Central memory CD8-positive, alpha-beta T cell (primary cell): ENCODE data around the gene SIN3A.
A peak's percentile ranks its signal among the peaks of the same experiment; 100 is the strongest.
"Not testable (repeated sequence)": the region's sequence is repeated elsewhere in the genome, so short reads cannot be mapped to it uniquely, and the experiment has no call there.

Experiments used
- ATAC-seq: fragments of 150-1000 bp; cut with Tn5 transposase; replicated peaks from 2 replicates; pipeline ENCODE4 v1.10.0; 2022; ENCODE audit warnings: mild to moderate bottlenecking, moderate FRiP score, moderate number of reproducible peaks; ENCODE audit not compliant: poor library complexity, severe bottlenecking; ENCODE audit errors: extremely low read depth
- DNase-seq, 2 donors: peaks; one replicate each; pipeline ENCODE4 v3.0.0; 2021; ENCODE audit warnings: low spot score in 2 of 2
- H3K27ac Mint-ChIP-seq: one replicate; pipeline ENCODE4 v1.8.0; 2022; ENCODE audit warnings: low read depth, mild to moderate bottlenecking, moderate library complexity, mixed read lengths
- H3K27me3 Mint-ChIP-seq: one replicate; pipeline ENCODE4 v1.8.0; 2022; ENCODE audit warnings: mixed read lengths
- H3K36me3 Mint-ChIP-seq: one replicate; pipeline ENCODE4 v1.8.0; 2022; ENCODE audit warnings: mild to moderate bottlenecking, moderate library complexity, mixed read lengths; ENCODE audit not compliant: insufficient read depth
- H3K4me1 Mint-ChIP-seq: one replicate; pipeline ENCODE4 v1.8.0; 2022; ENCODE audit warnings: mixed read lengths
- H3K4me3 Mint-ChIP-seq: one replicate; pipeline ENCODE4 v1.8.0; 2022; ENCODE audit warnings: mild to moderate bottlenecking, moderate library complexity, mixed read lengths
- H3K9me3 Mint-ChIP-seq: one replicate; pipeline ENCODE4 v1.8.0; 2022; ENCODE audit warnings: mixed read lengths

The SIN3A gene

GRCh38 chr15:75445324-75445723 is 6.2 kb downstream of the SIN3A start:
- DNase-seq, H3K4me3 Mint-ChIP-seq, ATAC-seq, H3K27me3 Mint-ChIP-seq, H3K9me3 Mint-ChIP-seq: not testable (repeated sequence)
- Mint-ChIP-seq H3K36me3 (peaks cover 23% of the 10 kb centered on the region), H3K4me1 (peaks cover 49% of the 10 kb centered on the region), H3K27ac (peak overlapping the region; percentile 14)

DNA sequence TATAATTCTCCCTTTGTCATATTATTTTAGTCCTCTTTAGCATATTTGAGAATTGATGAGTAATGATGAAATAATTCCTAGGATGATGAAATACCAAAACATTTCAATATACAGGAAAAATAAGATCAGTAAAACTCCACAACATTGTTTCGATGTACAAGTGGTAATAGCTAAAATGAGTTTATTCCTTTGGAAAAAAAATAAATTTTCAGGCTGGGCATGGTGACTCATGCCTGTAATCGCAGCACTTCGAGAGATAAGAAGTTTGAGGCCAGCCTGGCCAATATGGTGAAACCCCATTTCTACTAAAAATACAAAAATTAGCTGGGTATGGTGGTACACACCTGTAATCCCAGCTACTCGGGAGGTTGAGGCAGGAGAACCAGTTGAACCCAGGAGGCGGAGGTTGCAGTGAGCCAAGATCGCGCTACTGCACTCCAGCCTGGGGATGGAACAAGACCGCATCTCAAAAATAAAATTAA is 7.5 kb downstream of the SIN3A start:
- not testable (repeated sequence) for H3K9me3 Mint-ChIP-seq, H3K27ac Mint-ChIP-seq, H3K27me3 Mint-ChIP-seq, H3K4me3 Mint-ChIP-seq, ATAC-seq, DNase-seq
- H3K4me1 Mint-ChIP-seq, result peaks cover 43% of the 10 kb centered on the region
- peaks cover 22% of the 10 kb centered on the region for H3K36me3 Mint-ChIP-seq

DNA sequence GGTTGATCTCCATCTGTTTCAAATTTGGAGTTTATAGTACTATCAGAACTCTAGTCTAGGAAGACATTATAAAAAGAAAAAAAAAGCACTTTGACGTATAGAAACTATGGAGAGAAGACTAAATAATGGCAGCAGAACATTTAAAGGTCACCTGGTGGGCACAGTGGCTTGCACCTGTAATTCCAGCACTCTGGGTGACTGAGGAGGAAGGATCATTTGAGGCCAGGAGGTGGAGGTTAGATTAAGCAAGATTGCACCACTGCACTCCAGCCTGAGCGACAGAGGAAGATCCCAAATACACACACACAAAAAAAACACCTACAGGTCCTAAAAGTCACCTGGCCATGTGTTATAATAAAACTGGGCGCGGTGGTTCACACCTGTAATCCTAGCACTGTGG is 13.8 kb downstream of the SIN3A start:
- Mint-ChIP-seq H3K27ac (peak overlapping the region; percentile 54), H3K27me3 (no peaks in the 10 kb centered on the region), H3K4me3 (no peak overlapping the region), H3K36me3 (peaks cover 35% of the 10 kb centered on the region), H3K4me1 (peaks cover 52% of the 10 kb centered on the region), H3K9me3 (no peaks in the 10 kb centered on the region)
- DNase-seq (no peak), ATAC-seq (no peak)

DNA sequence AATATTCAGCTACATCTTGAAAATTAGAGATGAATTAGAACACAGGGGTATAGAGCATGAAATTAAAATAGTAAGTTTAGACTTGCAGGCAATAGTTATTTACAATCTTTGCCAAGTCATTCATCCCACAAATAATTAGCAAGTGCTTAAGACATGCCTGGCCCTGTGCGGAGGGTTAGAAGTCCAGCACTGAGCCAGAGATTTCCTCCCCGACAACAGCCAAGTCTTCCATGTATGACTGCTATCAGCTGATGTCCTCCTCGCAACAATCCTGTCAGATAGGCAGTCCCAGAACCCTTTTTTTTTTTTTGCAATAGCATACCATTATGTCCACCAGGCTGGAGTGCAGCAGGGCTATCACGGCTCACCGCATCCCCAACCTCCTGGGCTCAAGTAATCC is 14.6 kb downstream of the SIN3A start:
- no peak for DNase-seq
- Mint-ChIP-seq H3K27ac (peak overlapping the region; percentile 42), H3K36me3 (peaks cover 33% of the 10 kb centered on the region), H3K4me3 (no peak overlapping the region), H3K9me3 (no peaks in the 10 kb centered on the region), H3K27me3 (no peaks in the 10 kb centered on the region), H3K4me1 (peaks cover 52% of the 10 kb centered on the region)
- ATAC-seq, result no peak

GRCh38 chr15:75431682-75432081 is 19.8 kb downstream of the SIN3A start:
- ATAC-seq (no peak), DNase-seq (no peak)
- Mint-ChIP-seq H3K9me3 (no peaks in the 10 kb centered on the region), H3K36me3 (peaks cover 46% of the 10 kb centered on the region), H3K4me3 (no peak overlapping the region), H3K27ac (peak overlapping the region; percentile 73), H3K27me3 (no peaks in the 10 kb centered on the region), H3K4me1 (peaks cover 36% of the 10 kb centered on the region)

DNA sequence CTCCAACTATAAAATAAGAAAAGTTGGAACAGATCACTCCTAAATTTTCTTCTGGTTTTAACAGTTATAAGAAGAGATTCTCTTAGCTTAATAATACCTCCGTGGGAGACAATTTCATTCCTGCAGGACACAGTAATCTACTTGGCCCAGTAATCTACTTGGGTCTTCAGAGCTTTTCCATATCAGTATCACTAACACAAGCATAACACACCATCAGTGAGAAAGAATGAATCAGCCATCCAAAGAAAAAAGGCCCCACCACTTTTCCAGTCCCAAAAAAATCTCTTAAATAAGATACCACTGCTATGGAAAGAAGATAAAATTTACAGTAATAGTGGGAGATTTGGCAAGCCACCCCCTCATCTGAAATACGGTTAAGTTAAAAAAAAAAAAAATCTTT is 20.2 kb downstream of the SIN3A start:
- ATAC-seq (no peak), DNase-seq (no peak)
- no peak overlapping the region for H3K4me3 Mint-ChIP-seq
- peak overlapping the region; percentile 73 for H3K27ac Mint-ChIP-seq
- H3K9me3 Mint-ChIP-seq, result no peaks in the 10 kb centered on the region
- peaks cover 46% of the 10 kb centered on the region for H3K36me3 Mint-ChIP-seq
- H3K27me3 Mint-ChIP-seq, result no peaks in the 10 kb centered on the region
- H3K4me1 Mint-ChIP-seq, result peaks cover 32% of the 10 kb centered on the region

DNA sequence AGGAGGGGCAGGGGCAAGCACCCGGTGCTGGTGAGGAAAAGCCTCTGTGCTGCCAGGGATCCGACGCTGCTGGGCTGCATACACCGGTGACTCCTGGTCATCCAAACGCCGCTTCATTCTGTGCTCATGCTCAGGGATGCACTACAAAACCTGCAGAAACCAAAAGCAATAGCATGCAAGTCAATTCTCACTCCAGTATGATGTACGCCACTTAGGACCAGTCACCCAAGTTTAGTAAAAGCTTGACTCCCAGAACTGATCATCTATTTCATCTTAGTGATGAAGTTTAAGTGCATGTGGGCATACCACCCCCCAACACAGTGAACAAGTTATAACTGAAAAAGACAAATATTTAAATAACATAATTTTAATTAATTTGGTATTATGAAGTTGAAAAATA is 21.2 kb downstream of the SIN3A start:
- ATAC-seq (no peak), DNase-seq (no peak)
- Mint-ChIP-seq H3K9me3 (no peaks in the 10 kb centered on the region), H3K27ac (no peak overlapping the region), H3K36me3 (peaks cover 44% of the 10 kb centered on the region), H3K27me3 (no peaks in the 10 kb centered on the region), H3K4me1 (peaks cover 29% of the 10 kb centered on the region), H3K4me3 (no peak overlapping the region)

DNA sequence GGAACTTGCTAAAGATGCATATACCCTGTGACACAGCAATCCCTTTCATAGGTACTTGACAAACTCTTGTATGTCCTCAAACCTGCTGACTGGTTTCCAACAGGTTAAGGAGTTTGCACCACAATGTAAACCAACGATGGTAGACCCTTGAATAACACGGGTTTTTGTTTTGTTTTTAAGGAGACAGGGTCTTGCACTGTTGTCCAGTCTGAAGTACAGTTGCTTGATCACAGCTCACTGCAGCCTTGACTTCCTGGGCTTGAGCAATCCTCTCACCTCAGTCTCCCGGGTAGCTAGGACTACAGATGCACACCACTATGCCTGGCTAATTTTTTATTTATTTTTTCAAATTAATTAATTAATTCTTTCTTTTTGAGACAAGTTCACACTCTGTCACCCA is 23.3 kb downstream of the SIN3A start:
- H3K36me3 Mint-ChIP-seq, result peaks cover 49% of the 10 kb centered on the region
- ATAC-seq (no peak), DNase-seq (no peak)
- H3K4me1 Mint-ChIP-seq, result peaks cover 21% of the 10 kb centered on the region
- H3K4me3 Mint-ChIP-seq, result no peak overlapping the region
- H3K27me3 Mint-ChIP-seq, result no peaks in the 10 kb centered on the region
- no peak overlapping the region for H3K27ac Mint-ChIP-seq
- no peaks in the 10 kb centered on the region for H3K9me3 Mint-ChIP-seq

DNA sequence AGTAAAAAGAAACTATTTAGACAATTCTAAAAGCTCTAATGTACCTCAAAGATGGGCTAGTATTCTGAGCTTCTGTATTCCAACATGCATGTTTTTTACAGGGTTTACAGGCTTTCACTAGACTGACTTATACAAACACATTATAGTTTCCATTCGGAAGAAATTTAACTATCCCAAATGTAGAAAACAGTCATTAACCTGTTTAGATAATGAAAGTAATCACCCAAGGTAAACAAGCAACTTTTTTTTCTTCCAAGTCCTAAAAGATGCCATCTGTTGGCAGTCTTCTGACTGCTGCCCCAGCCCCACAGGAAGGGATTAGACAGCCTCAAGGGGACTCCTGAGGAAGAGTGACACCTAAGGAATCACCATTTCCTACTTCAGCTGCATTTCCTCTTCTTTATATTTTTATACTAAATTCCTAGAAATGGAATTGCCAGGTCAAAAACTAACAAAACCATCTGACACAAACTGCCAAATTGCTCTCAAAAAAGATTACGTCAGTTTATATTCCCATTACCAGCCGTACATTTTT is 25.5 kb downstream of the SIN3A start:
- H3K9me3 Mint-ChIP-seq, result no peaks in the 10 kb centered on the region
- H3K27me3 Mint-ChIP-seq, result no peaks in the 10 kb centered on the region
- no peak overlapping the region for H3K4me3 Mint-ChIP-seq
- H3K27ac Mint-ChIP-seq, result peak overlapping the region; percentile 74
- DNase-seq (no peak), ATAC-seq (no peak)
- peaks cover 24% of the 10 kb centered on the region for H3K4me1 Mint-ChIP-seq
- H3K36me3 Mint-ChIP-seq, result peaks cover 61% of the 10 kb centered on the region

GRCh38 chr15:75422554-75422953 is 28.9 kb downstream of the SIN3A start:
- no peaks in the 10 kb centered on the region for H3K27me3 Mint-ChIP-seq
- H3K4me1 Mint-ChIP-seq, result peaks cover 11% of the 10 kb centered on the region
- DNase-seq (no peak), ATAC-seq (no peak)
- no peaks in the 10 kb centered on the region for H3K9me3 Mint-ChIP-seq
- peaks cover 52% of the 10 kb centered on the region for H3K36me3 Mint-ChIP-seq
- peak overlapping the region; percentile 44 for H3K27ac Mint-ChIP-seq
- no peak overlapping the region for H3K4me3 Mint-ChIP-seq

DNA sequence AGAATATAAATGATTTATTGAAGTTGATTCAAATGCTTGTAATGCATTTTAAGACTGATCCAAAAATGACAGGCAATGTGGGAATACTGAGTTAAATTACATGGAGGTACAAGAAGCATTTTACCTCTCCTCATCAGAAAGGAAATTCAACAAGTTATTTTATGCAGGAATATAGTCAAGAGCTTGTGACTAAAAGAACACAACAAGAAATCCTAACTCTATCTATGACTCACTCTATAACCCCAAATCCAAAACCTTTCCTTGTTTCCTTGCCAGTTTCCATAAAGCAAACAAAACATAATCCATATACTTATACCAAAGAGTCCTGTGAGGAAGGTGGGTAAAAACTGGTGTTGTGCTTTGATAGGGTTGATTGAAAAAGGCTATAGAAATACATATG is 30.8 kb downstream of the SIN3A start:
- no peak for ATAC-seq

DNA sequence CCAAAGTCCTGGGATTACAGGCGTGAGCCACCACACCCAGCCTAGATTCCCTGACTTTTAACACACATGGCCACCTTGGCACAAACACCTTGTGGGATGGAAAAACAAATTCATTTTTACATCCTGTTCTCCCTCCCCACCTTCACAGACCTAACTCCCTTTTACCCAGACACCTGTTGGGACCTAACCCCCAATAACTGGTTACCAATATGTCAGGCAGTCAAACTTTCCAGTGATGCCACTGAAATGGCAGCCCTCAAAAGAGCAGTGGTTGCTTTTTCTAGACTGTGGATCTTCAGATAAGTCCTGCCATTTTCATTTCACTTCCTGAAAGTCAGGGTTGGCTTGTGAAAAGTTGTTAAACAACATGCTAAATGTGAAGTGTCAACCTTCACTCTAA is 34.9 kb downstream of the SIN3A start:
- ATAC-seq, result no peak
- no peak overlapping the region for H3K4me3 Mint-ChIP-seq
- H3K9me3 Mint-ChIP-seq, result no peaks in the 10 kb centered on the region
- peaks cover 10% of the 10 kb centered on the region for H3K4me1 Mint-ChIP-seq
- DNase-seq, result no peak
- no peak overlapping the region for H3K27ac Mint-ChIP-seq
- H3K27me3 Mint-ChIP-seq, result no peaks in the 10 kb centered on the region
- peaks cover 38% of the 10 kb centered on the region for H3K36me3 Mint-ChIP-seq

More for the DNA sequence above, 30.8 kb downstream of the SIN3A start:
- no peak overlapping the region for H3K4me3 Mint-ChIP-seq
- DNase-seq, result no peak
- no peaks in the 10 kb centered on the region for H3K9me3 Mint-ChIP-seq
- H3K27me3 Mint-ChIP-seq, result no peaks in the 10 kb centered on the region
- H3K4me1 Mint-ChIP-seq, result peaks cover 11% of the 10 kb centered on the region
- H3K36me3 Mint-ChIP-seq, result peaks cover 45% of the 10 kb centered on the region
- H3K27ac Mint-ChIP-seq, result no peak overlapping the region

DNA sequence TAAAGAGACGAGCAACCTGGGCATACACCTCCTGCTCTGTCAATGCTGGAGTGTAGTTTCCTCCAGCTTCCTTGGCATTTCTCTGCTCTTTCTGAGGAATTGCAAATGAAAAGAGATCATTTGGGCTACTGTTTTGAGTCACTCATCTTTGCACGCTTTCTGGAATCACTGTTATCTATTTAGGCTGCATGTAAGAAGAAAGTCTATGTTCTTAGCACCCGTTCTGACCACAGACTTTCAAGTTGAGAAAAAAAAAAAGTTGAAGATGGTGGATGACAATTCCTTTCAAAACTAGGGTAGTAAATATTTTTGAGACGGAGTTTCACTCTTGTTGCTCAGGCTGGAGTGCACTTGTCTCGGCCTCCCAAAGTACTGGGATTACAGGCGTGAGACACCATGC is 41.3 kb downstream of the SIN3A start:
- peaks cover 83% of the 10 kb centered on the region for H3K36me3 Mint-ChIP-seq
- DNase-seq, result no peak
- H3K4me1 Mint-ChIP-seq, result peaks cover 18% of the 10 kb centered on the region
- H3K27me3 Mint-ChIP-seq, result no peaks in the 10 kb centered on the region
- ATAC-seq, result no peak
- no peak overlapping the region for H3K4me3 Mint-ChIP-seq
- H3K27ac Mint-ChIP-seq, result no peak overlapping the region
- H3K9me3 Mint-ChIP-seq, result no peaks in the 10 kb centered on the region
